Stomach smooth muscle (tissue), 2 donors: ENCODE results near the gene TOR1AIP2.
"Not testable (repeated sequence)": the region's sequence is repeated elsewhere in the genome, so short reads cannot be mapped to it uniquely, and the experiment has no call there.

Experiments used
- H3K27ac ChIP-seq: one replicate; pipeline ENCODE4 v1.7.0; 2013; ENCODE audit warnings: mild to moderate bottlenecking, low read length, inconsistent platforms
- H3K27me3 ChIP-seq, 2 donors: one replicate each; pipeline ENCODE4 v1.7.0; 2013; ENCODE audit warnings: low read length in 2 of 2; ENCODE audit not compliant: insufficient read depth in 2 of 2, control insufficient read depth in 1 of 2
- H3K36me3 ChIP-seq, 2 donors: one replicate each; pipeline ENCODE4 v1.7.0; 2013; ENCODE audit warnings: low read length in 2 of 2; ENCODE audit not compliant: control insufficient read depth in 2 of 2, insufficient read depth in 2 of 2
- H3K4me1 ChIP-seq: one replicate; pipeline ENCODE4 v1.7.0; 2013; ENCODE audit warnings: low read length; ENCODE audit not compliant: control insufficient read depth, insufficient read depth
- H3K4me3 ChIP-seq, 2 donors: one replicate each; pipeline ENCODE4 v1.7.0; 2013; ENCODE audit warnings: low read length in 2 of 2
- H3K9ac ChIP-seq, 2 donors: one replicate each; pipeline ENCODE4 v1.7.0; 2013; ENCODE audit warnings: low read length in 2 of 2, mild to moderate bottlenecking in 1 of 2
- H3K9me3 ChIP-seq, 2 donors: one replicate each; pipeline ENCODE4 v1.7.0; 2013; ENCODE audit warnings: low read length in 2 of 2; ENCODE audit not compliant: control insufficient read depth in 2 of 2
- donor health status: healthy.
- donor health status: Pancreatic carcinoma.

Gene TOR1AIP2

GRCh38 chr1:179805291-179806195 is 72.1 kb downstream of the TOR1AIP2 start:
- no peaks in the 10 kb centered on the region for H3K9me3 ChIP-seq
- H3K27me3 ChIP-seq = peaks cover 0 to 3% of the 10 kb centered on the region in 2 donors
- no peaks in the 10 kb centered on the region for H3K36me3 ChIP-seq
- H3K4me1 ChIP-seq = peaks cover 3% of the 10 kb centered on the region
- H3K9ac ChIP-seq = no peak overlapping the region
- no peak overlapping the region for H3K27ac ChIP-seq
- no peak overlapping the region for H3K4me3 ChIP-seq

GRCh38 chr1:179804417-179804816 is 73.2 kb downstream of the TOR1AIP2 start:
- H3K27me3 ChIP-seq, H3K27ac ChIP-seq, H3K4me1 ChIP-seq, H3K9ac ChIP-seq, H3K9me3 ChIP-seq, H3K4me3 ChIP-seq, H3K36me3 ChIP-seq: not testable (repeated sequence)

GRCh38 chr1:179803918-179804317 is 73.7 kb downstream of the TOR1AIP2 start:
- Histone ChIP-seq H3K4me1 (no peaks in the 10 kb centered on the region), H3K4me3 (no peak overlapping the region), H3K27ac (no peak overlapping the region), H3K9me3 (no peaks in the 10 kb centered on the region), H3K9ac (no peak overlapping the region), H3K27me3 (peaks cover 0 to 3% of the 10 kb centered on the region in 2 donors), H3K36me3 (no peaks in the 10 kb centered on the region)

- Histone ChIP-seq H3K9ac (no peak overlapping the region), H3K36me3 (no peaks in the 10 kb centered on the region), H3K9me3 (no peaks in the 10 kb centered on the region), H3K27ac (no peak overlapping the region), H3K4me3 (no peak overlapping the region), H3K27me3 (peaks cover 0 to 3% of the 10 kb centered on the region in 2 donors), H3K4me1 (no peaks in the 10 kb centered on the region)
Observed at GRCh38 chr1:179803104-179803503, 74.5 kb downstream of the TOR1AIP2 start.

- Histone ChIP-seq H3K9ac (no peak overlapping the region), H3K27ac (no peak overlapping the region), H3K36me3 (no peaks in the 10 kb centered on the region)
Observed at GRCh38 chr1:179800481-179800880, 77.1 kb downstream of the TOR1AIP2 start.

GRCh38 chr1:179798864-179799516 is 78.6 kb downstream of the TOR1AIP2 start:
- Histone ChIP-seq H3K27me3 (peaks cover 0 to 3% of the 10 kb centered on the region in 2 donors), H3K9me3 (no peaks in the 10 kb centered on the region), H3K27ac (no peak overlapping the region), H3K9ac (no peak overlapping the region), H3K4me1 (no peaks in the 10 kb centered on the region), H3K4me3 (no peak overlapping the region), H3K36me3 (no peaks in the 10 kb centered on the region)

More at GRCh38 chr1:179800481-179800880, 77.1 kb downstream of the TOR1AIP2 start:
- Histone ChIP-seq H3K4me1 (no peaks in the 10 kb centered on the region), H3K4me3 (no peak overlapping the region), H3K27me3 (peaks cover 0 to 3% of the 10 kb centered on the region in 2 donors), H3K9me3 (no peaks in the 10 kb centered on the region)

- Histone ChIP-seq H3K4me1 (no peaks in the 10 kb centered on the region), H3K4me3 (no peak overlapping the region), H3K27ac (no peak overlapping the region), H3K27me3 (peaks cover 0 to 4% of the 10 kb centered on the region in 2 donors), H3K36me3 (no peaks in the 10 kb centered on the region), H3K9me3 (no peaks in the 10 kb centered on the region), H3K9ac (no peak overlapping the region)
Observed at GRCh38 chr1:179798213-179798863, 79.3 kb downstream of the TOR1AIP2 start.

GRCh38 chr1:179794669-179795068 is 82.9 kb downstream of the TOR1AIP2 start:
- peaks cover 0 to 2% of the 10 kb centered on the region in 2 donors for H3K27me3 ChIP-seq
- no peaks in the 10 kb centered on the region for H3K36me3 ChIP-seq
- no peaks in the 10 kb centered on the region for H3K9me3 ChIP-seq
- no peaks in the 10 kb centered on the region for H3K4me1 ChIP-seq
- no peak overlapping the region for H3K27ac ChIP-seq
- H3K9ac ChIP-seq = no peak overlapping the region
- H3K4me3 ChIP-seq = no peak overlapping the region

- Histone ChIP-seq H3K9me3 (no peaks in the 10 kb centered on the region), H3K4me1 (no peaks in the 10 kb centered on the region)
Observed at GRCh38 chr1:179794146-179794545, 83.5 kb downstream of the TOR1AIP2 start.

GRCh38 chr1:179793281-179793680 is 84.3 kb downstream of the TOR1AIP2 start:
- no peaks in the 10 kb centered on the region for H3K4me1 ChIP-seq
- no peak overlapping the region for H3K9ac ChIP-seq
- peaks cover 0 to 2% of the 10 kb centered on the region in 2 donors for H3K27me3 ChIP-seq
- H3K27ac ChIP-seq = no peak overlapping the region
- no peaks in the 10 kb centered on the region for H3K36me3 ChIP-seq
- H3K9me3 ChIP-seq = no peaks in the 10 kb centered on the region
- no peak overlapping the region for H3K4me3 ChIP-seq

More at GRCh38 chr1:179794146-179794545, 83.5 kb downstream of the TOR1AIP2 start:
- Histone ChIP-seq H3K27me3 (peaks cover 0 to 2% of the 10 kb centered on the region in 2 donors), H3K4me3 (no peak overlapping the region), H3K9ac (no peak overlapping the region), H3K36me3 (no peaks in the 10 kb centered on the region), H3K27ac (no peak overlapping the region)
